DOHH2 (cell line): Measurements from ENCODE around the gene MARK3.

ENCODE experiments used
- EZH2phosphoT487 ChIP-seq: fragments of 200-600 bp; sonication (generic); IDR thresholded peaks from 2 replicates; pipeline ENCODE4 v1.6.1; 2017; ENCODE audit warnings: borderline replicate concordance, mild to moderate bottlenecking, antibody characterized with exemption, low read length, moderate library complexity, mixed read lengths
- TF ChIP-seq, protein P1 (sequence below): fragments of 200-600 bp; sonication (generic); IDR thresholded peaks from one replicate; pipeline ENCODE4 v1.5.1; 2014; ENCODE audit warnings: antibody characterized with exemption, mild to moderate bottlenecking, low read depth, low read length; ENCODE audit not compliant: poor library complexity, severe bottlenecking

DNA sequence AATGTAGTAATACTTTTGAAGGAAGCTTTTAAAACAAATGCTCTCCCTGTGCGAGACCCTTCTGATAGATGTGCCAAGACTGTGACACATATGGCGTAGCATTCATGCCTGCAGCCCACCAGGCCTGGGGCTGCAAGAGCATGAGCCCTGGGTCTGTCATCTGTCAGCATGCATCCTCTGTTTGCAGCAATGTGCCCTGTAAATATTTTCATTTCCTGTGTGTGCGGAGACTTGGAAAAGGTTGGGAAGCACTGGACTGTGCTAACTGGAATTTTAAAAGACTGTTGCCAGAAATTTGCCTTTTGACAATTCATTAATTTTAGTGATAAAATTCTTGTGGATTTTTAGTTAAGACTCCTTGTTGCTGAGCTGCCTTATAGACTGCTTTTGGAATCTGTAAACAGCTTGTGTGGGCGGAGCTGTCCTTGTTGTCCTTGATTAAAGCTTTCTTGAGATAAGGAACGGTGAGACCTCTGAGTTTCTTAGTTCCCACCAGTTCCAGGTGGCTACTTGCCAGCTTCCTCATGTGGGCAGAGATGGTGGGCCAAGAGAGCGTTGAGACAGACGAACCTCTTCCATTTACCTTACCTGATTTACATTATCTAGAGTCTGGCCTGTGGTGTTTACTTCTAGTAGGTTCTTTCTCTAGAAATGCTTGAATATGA lies 23.4 kb downstream of the MARK3 start:
- TF ChIP-seq, protein P1, sequence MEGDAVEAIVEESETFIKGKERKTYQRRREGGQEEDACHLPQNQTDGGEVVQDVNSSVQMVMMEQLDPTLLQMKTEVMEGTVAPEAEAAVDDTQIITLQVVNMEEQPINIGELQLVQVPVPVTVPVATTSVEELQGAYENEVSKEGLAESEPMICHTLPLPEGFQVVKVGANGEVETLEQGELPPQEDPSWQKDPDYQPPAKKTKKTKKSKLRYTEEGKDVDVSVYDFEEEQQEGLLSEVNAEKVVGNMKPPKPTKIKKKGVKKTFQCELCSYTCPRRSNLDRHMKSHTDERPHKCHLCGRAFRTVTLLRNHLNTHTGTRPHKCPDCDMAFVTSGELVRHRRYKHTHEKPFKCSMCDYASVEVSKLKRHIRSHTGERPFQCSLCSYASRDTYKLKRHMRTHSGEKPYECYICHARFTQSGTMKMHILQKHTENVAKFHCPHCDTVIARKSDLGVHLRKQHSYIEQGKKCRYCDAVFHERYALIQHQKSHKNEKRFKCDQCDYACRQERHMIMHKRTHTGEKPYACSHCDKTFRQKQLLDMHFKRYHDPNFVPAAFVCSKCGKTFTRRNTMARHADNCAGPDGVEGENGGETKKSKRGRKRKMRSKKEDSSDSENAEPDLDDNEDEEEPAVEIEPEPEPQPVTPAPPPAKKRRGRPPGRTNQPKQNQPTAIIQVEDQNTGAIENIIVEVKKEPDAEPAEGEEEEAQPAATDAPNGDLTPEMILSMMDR: no peak
- TF ChIP-seq EZH2phosphoT487: no peak
